NCI-H460 (cell line): Measurements from ENCODE around the gene CASP10. TPM values are rescaled to one million over a fixed set of nuclear protein-coding genes. Genes with fewer than 3 reads are reported as not detected.

Source experiments
- DNase-seq: peaks from one replicate; pipeline ENCODE4 v3.0.0-alpha.2; 2016; ENCODE audit warnings: low read depth; ENCODE audit errors: extremely low read depth
- total RNA-seq: library from RNA; depleted of rRNA; stranded (reverse); fragments of >200 nt; shearing (Covaris generic); gene quantifications from 2 replicates; pipeline ENCODE4 v1.2.3, GENCODE V29; 2014

Gene CASP10
- total RNA-seq, 1 experiment from 2014 or later = 13.0 TPM

DNA sequence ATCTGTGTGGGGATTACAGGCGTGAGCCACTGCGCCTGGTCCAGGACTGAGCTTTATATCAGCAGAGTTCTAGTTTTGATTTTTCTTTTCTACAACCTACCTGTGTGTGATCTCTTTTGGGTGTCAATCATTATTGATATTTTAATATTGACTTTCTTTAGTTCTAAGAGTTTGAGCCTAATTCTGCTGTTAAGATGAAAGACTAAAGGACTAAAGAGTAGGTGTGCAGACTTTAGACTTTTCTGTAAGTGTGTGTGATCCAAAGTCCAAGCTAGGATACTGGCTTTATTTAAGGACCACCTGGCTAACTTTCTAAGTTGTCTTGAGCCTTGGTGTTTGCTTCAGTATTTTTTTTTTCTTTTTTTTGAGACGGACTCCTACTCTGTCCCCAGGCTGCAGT is 12.4 kb downstream of the CASP10 start:
- no peak for DNase-seq

DNA sequence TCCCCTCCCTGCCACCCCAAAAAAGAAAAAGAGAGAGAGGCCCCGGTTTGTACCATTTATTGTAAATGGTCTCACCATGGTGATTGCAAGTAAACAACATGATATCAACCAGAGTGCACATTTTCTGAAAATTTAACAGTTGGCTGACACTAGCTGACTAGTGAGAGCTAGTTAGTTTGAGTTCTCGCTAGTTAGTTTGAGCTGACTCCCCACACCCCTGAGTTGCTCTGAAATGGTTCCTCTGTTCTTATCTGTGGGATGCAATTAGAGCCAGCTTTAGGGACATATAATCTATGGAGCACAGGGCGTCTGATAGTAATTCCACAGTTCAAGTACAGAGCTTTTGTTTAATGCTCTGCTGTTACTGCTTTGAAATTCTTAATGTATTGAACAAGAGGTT is 13.1 kb downstream of the CASP10 start:
- no peak for DNase-seq

GRCh38 chr2:201196803-201197202 is 13.9 kb downstream of the CASP10 start:
- DNase-seq = no peak

DNA sequence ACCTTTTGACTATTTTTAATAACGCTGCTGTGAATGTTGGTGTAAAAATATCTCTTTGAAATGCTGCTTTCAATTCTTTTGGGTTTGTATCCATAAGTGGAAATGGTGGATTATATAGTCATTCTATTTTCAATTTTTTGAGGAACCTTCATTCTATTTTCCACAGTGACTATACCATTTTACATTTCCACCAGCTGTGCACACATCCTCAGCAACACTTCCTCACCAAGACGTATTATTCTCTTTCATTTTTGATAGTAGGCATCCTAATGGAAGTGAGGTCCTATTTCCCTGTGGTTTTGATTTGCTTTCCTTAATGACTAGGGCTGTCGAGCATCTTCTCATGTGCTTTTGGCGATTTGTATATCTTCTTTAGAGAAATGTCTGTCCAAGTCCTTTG is 14.8 kb downstream of the CASP10 start:
- no peak for DNase-seq

DNA sequence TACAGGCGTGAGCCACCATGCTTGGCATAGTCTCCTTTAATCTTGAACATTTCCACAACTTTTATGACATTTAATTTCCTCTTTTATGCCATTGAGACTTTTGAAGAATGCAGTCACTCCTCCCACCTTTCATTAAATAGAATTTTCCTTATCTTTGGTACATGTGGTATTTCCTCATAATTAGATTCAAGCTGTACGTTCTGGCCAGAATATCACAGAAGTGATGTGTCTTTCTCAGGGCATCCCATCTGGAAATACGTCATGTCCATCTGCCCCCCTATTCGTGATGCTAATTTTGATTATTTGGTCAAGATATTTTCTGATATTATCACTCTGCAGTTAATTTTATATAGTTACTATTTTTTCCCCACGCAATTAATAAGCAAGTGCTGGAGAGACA is 16.9 kb downstream of the CASP10 start:
- DNase-seq = no peak

- no peak for DNase-seq
These were observed 17.4 kb downstream of the CASP10 start for GRCh38 chr2:201200345-201200744.

- DNase-seq = no peak
These were observed 18.4 kb downstream of the CASP10 start for GRCh38 chr2:201201371-201201770.

DNA sequence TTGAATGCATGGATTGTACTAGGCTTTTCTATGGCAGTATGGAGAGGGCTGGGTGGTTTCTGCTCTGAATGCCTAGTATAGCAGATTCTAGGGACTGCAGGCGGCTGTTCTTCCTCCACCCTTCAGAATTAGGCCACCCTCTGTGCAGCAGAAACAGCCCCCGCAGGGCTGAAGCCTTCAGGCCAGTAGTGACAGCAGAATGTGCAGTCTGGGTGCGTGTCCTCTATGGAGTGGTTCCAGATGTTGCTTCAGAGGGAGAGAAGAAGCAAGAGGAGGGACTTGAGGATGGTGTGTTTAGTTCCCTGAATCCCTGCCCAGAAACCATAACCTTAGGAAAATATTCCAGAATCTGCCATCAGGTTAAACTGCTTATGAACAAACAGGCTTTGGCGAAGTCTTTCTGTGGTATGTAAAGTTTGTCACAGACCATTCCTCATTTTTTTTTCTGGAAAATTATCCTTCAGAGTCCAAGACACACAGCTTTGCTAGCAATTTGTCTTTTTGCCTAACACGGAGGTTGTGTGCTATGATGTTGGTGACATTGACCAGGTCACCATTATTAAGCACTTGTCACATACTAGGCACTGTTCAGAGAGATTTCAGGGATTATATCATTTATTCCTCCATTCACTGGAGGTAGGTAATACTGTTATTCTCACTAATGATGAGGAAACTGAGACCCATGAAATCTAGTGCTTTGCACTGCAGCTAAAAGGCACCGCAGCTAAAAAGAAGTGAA is 21.1 kb downstream of the CASP10 start:
- DNase-seq = no peak

DNA sequence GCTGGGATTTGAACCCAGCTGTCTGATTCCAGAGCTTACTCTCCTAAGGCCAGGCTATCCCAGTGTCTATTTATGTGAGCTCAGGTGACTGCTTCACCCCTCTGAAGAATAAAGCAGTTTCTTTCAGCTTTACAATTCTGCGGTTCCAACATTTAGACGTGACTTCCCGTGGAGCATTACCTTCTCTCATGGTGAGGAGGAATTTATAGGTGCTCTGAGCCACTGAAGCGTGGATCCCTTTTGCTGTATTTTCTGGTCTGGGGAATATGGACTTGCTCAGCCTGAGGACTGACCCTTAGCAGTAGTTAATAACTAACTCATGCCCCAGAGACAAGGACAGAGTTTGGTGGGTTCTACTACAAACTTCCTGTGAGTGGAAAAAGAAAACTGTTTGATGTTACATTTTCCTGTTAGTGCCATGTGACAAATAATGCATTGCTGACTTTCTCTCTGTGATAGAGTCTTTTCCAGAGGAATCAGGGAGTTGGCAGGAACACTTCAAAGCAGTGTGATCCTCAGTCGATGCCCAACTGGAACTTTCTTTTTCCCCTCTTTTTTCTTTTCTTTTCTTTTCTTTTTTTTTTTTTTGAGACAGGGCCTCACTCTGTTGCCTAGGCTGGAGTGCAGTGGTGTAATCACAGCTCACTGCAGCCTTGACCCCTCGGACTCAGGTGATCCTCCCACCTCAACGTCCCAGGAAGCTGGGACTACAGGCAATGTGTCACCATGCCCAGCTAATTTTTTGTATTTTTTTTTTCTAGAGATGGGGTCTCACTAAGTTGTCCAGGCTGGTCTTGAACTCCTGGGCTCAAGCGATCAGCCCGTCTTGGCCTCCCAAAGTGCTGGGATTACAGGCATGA is 21.9 kb downstream of the CASP10 start:
- DNase-seq = no peak

DNA sequence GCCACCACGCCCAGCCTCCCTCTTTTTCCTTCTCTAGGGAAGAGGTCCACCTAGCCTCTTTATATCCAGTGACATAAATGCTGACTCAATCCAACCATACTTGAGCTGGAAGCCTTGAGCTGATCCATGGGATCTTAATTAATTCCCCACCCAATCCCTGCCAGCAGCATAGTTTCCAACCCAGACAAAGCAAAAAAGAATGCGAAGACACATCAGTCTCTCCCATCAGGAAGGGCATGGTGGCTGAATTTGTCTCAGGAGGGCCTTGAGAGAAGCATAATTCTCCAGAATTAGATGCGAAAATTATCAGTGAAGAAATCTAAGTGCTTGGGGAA is 22.5 kb downstream of the CASP10 start:
- DNase-seq = no peak

DNA sequence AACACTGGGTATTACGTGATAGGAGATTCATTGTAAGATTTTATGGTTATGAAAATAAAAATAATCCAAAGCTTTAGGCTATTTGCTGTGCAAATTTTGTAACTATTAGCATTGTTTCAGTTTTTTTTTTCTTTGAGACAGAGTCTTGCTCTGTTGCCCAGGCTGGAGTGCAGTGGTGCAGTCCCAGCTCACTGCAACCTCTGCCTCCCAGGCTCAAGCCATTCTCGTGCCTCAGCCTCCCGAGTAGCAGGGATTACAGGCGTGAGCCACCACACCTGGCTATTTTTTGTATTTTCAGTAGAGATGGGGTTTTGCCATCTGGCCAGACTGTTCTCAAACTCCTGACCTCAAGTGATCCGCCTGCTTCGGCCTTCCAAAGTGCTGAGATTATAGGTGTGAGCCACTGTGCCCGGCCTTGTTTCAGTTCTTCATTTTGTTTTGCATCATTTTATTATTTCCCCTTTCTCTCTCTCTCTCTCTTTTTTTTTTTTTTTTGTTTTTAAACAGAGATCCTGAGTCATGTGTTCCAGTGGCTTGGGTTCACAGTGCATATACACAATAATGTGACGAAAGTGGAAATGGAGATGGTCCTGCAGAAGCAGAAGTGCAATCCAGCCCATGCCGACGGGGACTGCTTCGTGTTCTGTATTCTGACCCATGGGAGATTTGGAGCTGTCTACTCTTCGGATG is 25.8 kb downstream of the CASP10 start:
- no peak for DNase-seq

DNA sequence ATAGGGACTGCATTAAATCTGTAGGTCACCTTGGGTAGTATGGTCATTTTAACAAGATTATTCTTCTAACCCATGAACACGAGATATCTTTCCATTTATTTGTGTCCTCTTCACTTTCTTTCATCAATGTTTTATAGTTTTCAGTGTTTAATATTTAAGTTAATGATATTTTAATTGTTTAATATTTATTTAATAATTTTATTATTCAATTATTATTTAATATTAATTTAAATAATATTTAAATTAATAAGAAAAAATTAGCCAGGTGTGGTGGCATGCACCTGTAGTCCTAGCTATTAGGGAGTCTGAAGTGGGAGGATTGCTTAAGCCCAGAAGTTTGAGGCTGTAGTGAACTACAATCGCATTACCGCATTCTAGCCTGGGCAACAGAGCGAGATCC is 33.0 kb downstream of the CASP10 start:
- DNase-seq = no peak

DNA sequence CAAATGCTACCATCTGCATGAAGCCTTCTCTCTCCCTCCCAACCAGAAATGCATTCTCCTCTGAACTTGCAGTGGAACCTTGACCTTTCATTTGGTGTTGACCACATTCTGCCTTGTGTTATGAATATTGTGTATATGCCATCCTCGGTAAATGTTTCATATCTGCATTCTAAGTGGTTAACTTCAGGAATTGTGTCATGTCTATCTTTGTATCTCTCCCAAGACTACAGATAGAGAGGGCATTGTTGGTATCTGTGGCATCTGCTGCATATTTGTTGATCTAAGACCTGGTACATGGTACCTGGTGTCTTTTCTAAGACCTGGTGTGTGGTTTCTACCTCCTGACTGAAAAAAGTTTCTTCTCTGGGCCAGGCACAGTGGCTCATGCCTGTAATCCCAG is 34.0 kb downstream of the CASP10 start:
- DNase-seq = no peak

- DNase-seq = no peak
These were observed 35.8 kb downstream of the CASP10 start for GRCh38 chr2:201218780-201219179.

- no peak for DNase-seq
These were observed 36.6 kb downstream of the CASP10 start for GRCh38 chr2:201219328-201220096.

DNA sequence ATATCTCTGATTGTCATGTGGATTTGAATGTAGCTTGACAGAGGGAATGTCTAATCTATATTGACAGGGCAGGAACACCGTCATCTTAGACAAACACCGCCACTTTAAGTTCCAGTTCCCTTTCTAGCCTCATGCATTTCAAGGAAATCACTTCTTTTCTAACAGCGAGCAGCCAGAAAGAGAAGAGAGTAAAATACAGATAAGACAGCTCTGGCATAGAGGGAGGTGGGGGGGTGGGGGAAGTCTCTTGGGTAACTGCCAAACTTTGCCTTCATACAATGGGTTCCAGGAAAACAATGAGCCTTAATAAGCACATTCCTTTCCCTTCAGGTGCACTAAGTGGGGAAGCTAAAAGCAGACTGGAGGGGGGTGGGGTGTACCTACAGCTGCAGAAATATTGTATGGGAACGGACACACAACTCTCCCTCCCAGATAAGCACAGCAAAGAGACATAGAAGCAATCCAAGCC is 37.2 kb downstream of the CASP10 start:
- DNase-seq = no peak

DNA sequence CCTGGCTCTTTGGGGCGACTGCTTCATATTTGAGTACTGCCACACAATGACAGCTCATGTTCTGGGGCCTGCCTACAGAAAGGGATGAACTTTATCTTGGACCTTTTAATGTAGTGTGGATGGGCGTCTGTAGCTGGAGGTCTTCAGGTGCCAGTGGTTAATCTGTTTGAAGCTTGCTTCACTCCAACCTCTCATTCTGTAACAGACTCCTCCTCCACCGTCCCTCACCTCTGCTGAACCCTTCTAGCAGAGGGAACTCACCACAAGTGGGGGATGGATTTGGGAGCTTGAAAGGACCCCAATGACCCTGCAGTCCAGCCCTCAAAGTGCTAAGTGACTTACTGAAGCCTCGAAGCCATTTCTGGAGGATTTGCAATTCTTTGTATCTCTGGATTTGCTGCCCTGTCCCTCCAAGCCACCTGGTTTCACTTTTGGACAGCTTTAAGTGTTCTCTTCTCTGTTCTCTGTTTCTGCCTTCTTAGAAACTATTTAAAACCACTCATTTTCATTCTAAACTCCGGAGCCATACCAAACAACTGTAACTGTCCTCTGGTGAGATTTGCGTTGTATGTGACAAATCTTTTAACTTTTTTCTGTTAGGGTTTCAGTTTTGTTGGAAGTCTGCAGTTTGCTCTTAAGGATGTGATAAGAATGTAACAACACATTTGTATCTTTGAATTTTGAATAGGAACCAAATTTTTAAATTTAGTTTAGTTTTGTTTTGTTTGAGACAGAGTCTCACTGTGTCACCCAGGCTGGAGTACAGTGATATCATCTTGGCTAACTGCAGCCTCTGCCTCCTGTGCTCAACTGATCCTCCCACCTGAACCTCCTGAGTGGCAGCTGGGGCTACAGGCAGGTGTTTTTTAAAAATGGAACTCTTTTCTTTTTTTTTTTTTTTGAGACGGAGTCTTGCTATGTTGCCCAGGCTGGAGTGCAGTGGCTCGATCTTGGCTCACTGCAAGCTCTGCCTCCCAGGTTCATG is 40.4 kb downstream of the CASP10 start:
- DNase-seq = no peak

GRCh38 chr2:201228271-201228911 is 45.5 kb downstream of the CASP10 start:
- DNase-seq = no peak

DNA sequence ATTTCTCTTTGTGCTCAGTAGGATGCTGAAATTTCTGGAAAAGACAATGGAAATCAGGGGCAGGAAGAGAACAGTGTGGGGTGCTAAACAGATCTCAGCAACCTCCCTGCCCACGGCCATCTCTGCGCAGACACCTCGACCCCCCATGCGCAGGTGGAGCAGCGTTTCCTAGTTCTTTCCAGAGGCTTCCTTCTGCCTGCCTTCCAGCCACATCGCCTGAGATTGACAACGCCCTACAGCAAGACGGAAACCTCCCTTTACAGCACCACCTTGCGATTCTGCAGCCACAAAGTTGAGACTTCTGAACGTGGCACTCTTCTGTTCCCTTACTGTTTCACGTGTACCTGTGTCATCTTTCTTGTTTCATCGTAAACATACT is 46.0 kb downstream of the CASP10 start:
- DNase-seq = no peak
